MV-4-11 (cell line): ENCODE measurements around the gene KCNG3.
A peak's percentile ranks its signal among the peaks of the same experiment; 100 is the strongest.

Experiments used
- DNase-seq: peaks from one replicate; lab custom pipeline; 2025; lab: John Stamatoyannopoulos, UW

KCNG3 gene

GRCh38 chr2:42493468-42494354 lies at the start of gene KCNG3:
TSS of gene KCNG3 (minus strand) at chr2:42493982. CDS start at chr2:42493501, 481 bp downstream.
- no peak for DNase-seq

GRCh38 chr2:42542871-42543270 lies 49.1 kb upstream of the KCNG3 start:
- DNase-seq: no peak

GRCh38 chr2:42537493-42537892 lies 43.7 kb upstream of the KCNG3 start:
- no peak for DNase-seq

- DNase-seq: no peak
These were observed 38.6 kb upstream of the KCNG3 start for GRCh38 chr2:42532397-42532796.

GRCh38 chr2:42523341-42523740 lies 29.6 kb upstream of the KCNG3 start:
- no peak for DNase-seq

- no peak for DNase-seq
These were observed 28.3 kb upstream of the KCNG3 start for GRCh38 chr2:42522035-42522434.

GRCh38 chr2:42519624-42520023 lies 25.8 kb upstream of the KCNG3 start:
- no peak for DNase-seq

GRCh38 chr2:42516418-42516901 lies 22.7 kb upstream of the KCNG3 start:
- no peak for DNase-seq

- DNase-seq: peak; percentile 27
These were observed 19.6 kb upstream of the KCNG3 start for GRCh38 chr2:42513252-42513918.

GRCh38 chr2:42510608-42511243 lies 16.9 kb upstream of the KCNG3 start:
- no peak for DNase-seq

GRCh38 chr2:42510191-42510590 lies 16.4 kb upstream of the KCNG3 start:
- no peak for DNase-seq

GRCh38 chr2:42504364-42505230 lies 10.8 kb upstream of the KCNG3 start:
- DNase-seq: no peak

- DNase-seq: no peak
These were observed 9.5 kb upstream of the KCNG3 start for GRCh38 chr2:42503291-42503690.

- no peak for DNase-seq
These were observed 4.7 kb upstream of the KCNG3 start for GRCh38 chr2:42498497-42498896.

GRCh38 chr2:42495611-42496010 lies 1.8 kb upstream of the KCNG3 start:
- DNase-seq: no peak

- DNase-seq: no peak
These were observed 1.4 kb upstream of the KCNG3 start for GRCh38 chr2:42495234-42495581.

GRCh38 chr2:42494355-42495233 lies 812 bp upstream of the KCNG3 start:
- peak; percentile 57 for DNase-seq

- DNase-seq: no peak
These were observed 903 bp downstream of the KCNG3 start for GRCh38 chr2:42492691-42493467.

- no peak for DNase-seq
These were observed 5.5 kb downstream of the KCNG3 start for GRCh38 chr2:42488297-42488696.
